GM12892 (cell line): ENCODE measurements around the gene SLC51A.

Experiments used
- POLR2A ChIP-seq: IDR thresholded peaks from 2 replicates; pipeline ENCODE4 v1.6.1; 2011; ENCODE audit warnings: low read depth, low read length, control low read depth
- POLR2AphosphoS5 ChIP-seq: IDR thresholded peaks from 2 replicates; pipeline ENCODE4 v1.6.1; 2011; ENCODE audit warnings: low read depth, low read length, control low read depth
- TAF1 ChIP-seq: IDR thresholded peaks from 2 replicates; pipeline ENCODE4 v1.6.1; 2011; ENCODE audit warnings: low read depth, mild to moderate bottlenecking, control low read depth, low read length, borderline replicate concordance

DNA sequence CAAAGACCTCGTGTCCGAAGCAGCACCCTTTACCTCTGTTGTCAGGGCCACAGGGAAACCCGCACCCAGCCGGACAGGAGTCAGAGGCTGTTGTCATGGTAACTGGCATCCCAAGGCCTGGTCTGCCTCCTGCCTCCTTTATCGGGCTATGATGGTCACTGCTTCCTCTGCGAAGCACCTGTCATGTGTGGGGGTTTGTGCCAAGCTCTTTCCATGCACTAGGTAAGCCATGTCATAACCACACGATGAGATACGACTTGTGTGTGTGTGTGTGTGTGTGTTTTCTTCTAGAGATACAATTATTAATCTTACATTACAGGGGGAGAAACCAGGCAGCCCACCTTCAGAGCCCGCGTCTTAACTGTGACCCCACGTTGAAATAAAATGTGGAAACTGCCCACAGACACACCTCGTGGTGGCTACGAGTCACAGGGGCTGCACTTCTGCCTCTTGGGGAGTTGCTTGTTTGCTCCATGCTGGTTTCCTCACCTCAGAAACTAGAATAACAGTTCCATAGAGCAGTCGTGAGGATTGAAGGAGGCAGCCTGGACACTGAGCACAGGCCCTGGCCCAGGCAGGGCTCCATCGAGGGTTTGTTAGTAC lies 23.1 kb upstream of the SLC51A start:
- TF ChIP-seq POLR2A (no peak), POLR2AphosphoS5 (no peak), TAF1 (no peak)
